OCI-LY1 (cell line): ENCODE results near the gene DTX3L.
A peak's percentile ranks its signal among the peaks of the same experiment; 100 is the strongest.

Source experiments
- H2AFZ ChIP-seq: fragments of 200-600 bp; sonication (generic), shearing (Covaris generic); 2 replicates; pipeline ENCODE4 v1.6.0; 2014; ENCODE audit warnings: antibody characterized with exemption, mild to moderate bottlenecking, low read length
- H3F3A ChIP-seq: fragments of 200-600 bp; sonication (generic), shearing (Covaris generic); 2 replicates; pipeline ENCODE4 v1.6.0; 2014; ENCODE audit warnings: mild to moderate bottlenecking, antibody characterized with exemption, low read length, moderate library complexity; ENCODE audit not compliant: insufficient read depth
- H3K27ac ChIP-seq: fragments of 200-600 bp; sonication (generic); 2 replicates; pipeline ENCODE4 v1.5.1; 2014; ENCODE audit warnings: low read length, mixed run types, mild to moderate bottlenecking, low read depth; ENCODE audit not compliant: poor library complexity, severe bottlenecking
- H3K27me3 ChIP-seq: fragments of 200-600 bp; sonication (generic); 2 replicates; pipeline ENCODE4 v1.6.0; 2014; ENCODE audit warnings: antibody characterized with exemption, mild to moderate bottlenecking, low read length, moderate library complexity; ENCODE audit not compliant: insufficient read depth
- H3K36me3 ChIP-seq: fragments of 200-600 bp; sonication (generic); 2 replicates; pipeline ENCODE4 v1.6.1; 2014; ENCODE audit warnings: mild to moderate bottlenecking, antibody characterized with exemption, low read length, moderate library complexity, mixed read lengths; ENCODE audit not compliant: insufficient read depth
- H3K4me1 ChIP-seq: fragments of 200-600 bp; sonication (generic); 2 replicates; pipeline ENCODE4 v1.5.1; 2014; ENCODE audit warnings: mild to moderate bottlenecking, low read length, moderate library complexity; ENCODE audit not compliant: insufficient read depth, severe bottlenecking
- H3K4me2 ChIP-seq: fragments of 200-600 bp; sonication (generic), shearing (Covaris generic); 2 replicates; pipeline ENCODE4 v1.6.1; 2014; ENCODE audit warnings: low read length
- H3K4me3 ChIP-seq: fragments of 200-600 bp; sonication (generic); 2 replicates; pipeline ENCODE4 v1.5.1; 2014; ENCODE audit warnings: low read length, low read depth, mild to moderate bottlenecking, mixed read lengths; ENCODE audit not compliant: poor library complexity, severe bottlenecking
- H3K79me2 ChIP-seq: fragments of 200-600 bp; shearing (Covaris generic); 2 replicates; pipeline ENCODE4 v1.6.1; 2016; ENCODE audit warnings: mixed run types, low read length, mixed read lengths; ENCODE audit not compliant: insufficient read depth
- H3K9ac ChIP-seq: fragments of 200-600 bp; sonication (generic), shearing (Covaris generic); 2 replicates; pipeline ENCODE4 v1.6.1; 2014; ENCODE audit warnings: mild to moderate bottlenecking, low read length, mixed read lengths
- H3K9me2 ChIP-seq: fragments of 200-600 bp; sonication (generic), shearing (Covaris generic); 2 replicates; pipeline ENCODE4 v1.6.1; 2014; ENCODE audit warnings: low read depth, mild to moderate bottlenecking, low read length, mixed read lengths
- H3K9me3 ChIP-seq: fragments of 200-600 bp; shearing (Covaris generic); 2 replicates; pipeline ENCODE4 v1.6.1; 2014; ENCODE audit warnings: low read length, mixed read lengths
- H4K20me1 ChIP-seq: fragments of 200-600 bp; sonication (generic), shearing (Covaris generic); 2 replicates; pipeline ENCODE4 v1.6.0; 2016; ENCODE audit warnings: mild to moderate bottlenecking, low read length; ENCODE audit not compliant: insufficient read depth
- EZH2 ChIP-seq: fragments of 200-600 bp; sonication (generic), shearing (Covaris generic); IDR thresholded peaks from 2 replicates; pipeline ENCODE4 v1.8.0; 2017; ENCODE audit warnings: borderline replicate concordance, mixed run types, mild to moderate bottlenecking, antibody characterized with exemption, low read length, moderate library complexity, mixed read lengths
- TF ChIP-seq, protein P1 (sequence below): fragments of 200-600 bp; sonication (generic), shearing (Covaris generic); IDR thresholded peaks from 2 replicates; pipeline ENCODE4 v1.5.1; 2017; ENCODE audit warnings: mild to moderate bottlenecking, antibody characterized with exemption, low read length, moderate library complexity, mixed read lengths

DTX3L gene

DNA sequence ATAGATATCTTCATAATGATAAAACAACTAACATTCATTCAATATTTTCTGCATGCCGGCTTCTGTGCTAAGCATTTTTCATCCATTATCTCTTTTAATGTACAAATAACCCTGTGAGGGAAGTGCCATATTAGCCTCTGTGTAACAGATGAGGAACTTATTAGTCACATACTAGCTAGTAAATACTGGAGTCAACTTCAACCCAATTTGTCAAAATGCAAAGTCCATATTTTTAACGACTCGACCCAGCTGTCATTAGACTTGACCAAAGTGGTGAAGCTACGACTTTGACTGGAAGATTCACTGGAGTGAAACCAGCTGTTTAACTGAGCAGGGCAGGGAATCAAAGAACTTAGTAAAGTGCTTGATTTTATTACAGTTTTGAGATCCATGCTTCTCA lies 54.9 kb downstream of the DTX3L start:
- H3K4me2 ChIP-seq: no peak overlapping the region

DNA sequence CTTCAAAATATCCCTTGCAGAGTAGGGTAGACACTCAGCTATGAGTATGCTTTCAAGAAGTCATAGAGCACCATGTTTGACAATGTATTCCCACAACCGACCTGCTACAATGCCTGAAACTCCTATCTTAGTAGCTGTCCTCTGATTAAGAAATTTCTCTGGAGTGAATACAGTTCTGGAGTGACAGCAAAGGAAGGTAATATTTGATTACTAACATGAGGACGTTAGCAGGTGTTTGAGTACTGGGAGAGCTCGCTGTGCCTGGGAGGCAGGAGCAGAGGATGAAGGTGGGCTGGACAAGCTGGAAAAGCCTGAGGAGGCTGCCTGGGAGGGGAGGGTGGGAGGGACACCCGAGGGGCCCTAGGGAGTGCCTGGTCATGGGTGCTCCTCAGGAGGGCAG lies 56.3 kb downstream of the DTX3L start:
- peaks cover 7% of the 10 kb centered on the region; the same call in 1 of the 2 replicates for H3F3A ChIP-seq
- H3K79me2 ChIP-seq: no peaks in the 10 kb centered on the region
- peak overlapping the region; percentile 94 for H3K27ac ChIP-seq
- H3K9me2 ChIP-seq: no peaks in the 10 kb centered on the region
- TF ChIP-seq EZH2: no peak
- TF ChIP-seq, protein P1, sequence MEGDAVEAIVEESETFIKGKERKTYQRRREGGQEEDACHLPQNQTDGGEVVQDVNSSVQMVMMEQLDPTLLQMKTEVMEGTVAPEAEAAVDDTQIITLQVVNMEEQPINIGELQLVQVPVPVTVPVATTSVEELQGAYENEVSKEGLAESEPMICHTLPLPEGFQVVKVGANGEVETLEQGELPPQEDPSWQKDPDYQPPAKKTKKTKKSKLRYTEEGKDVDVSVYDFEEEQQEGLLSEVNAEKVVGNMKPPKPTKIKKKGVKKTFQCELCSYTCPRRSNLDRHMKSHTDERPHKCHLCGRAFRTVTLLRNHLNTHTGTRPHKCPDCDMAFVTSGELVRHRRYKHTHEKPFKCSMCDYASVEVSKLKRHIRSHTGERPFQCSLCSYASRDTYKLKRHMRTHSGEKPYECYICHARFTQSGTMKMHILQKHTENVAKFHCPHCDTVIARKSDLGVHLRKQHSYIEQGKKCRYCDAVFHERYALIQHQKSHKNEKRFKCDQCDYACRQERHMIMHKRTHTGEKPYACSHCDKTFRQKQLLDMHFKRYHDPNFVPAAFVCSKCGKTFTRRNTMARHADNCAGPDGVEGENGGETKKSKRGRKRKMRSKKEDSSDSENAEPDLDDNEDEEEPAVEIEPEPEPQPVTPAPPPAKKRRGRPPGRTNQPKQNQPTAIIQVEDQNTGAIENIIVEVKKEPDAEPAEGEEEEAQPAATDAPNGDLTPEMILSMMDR: no peak
- no peaks in the 10 kb centered on the region for H3K36me3 ChIP-seq
- H3K27me3 ChIP-seq: no peaks in the 10 kb centered on the region
- no peaks in the 10 kb centered on the region for H3K9me3 ChIP-seq
- peaks cover 65% of the 10 kb centered on the region for H3K4me1 ChIP-seq
- H2AFZ ChIP-seq: no peak overlapping the region
- H3K4me3 ChIP-seq: no peak overlapping the region
- 0 out of 2 replicates have a peak overlapping the region, but pooled peaks have one; percentile 20 for H3K9ac ChIP-seq
- no peaks in the 10 kb centered on the region for H4K20me1 ChIP-seq
- H3K4me2 ChIP-seq: no peak overlapping the region

More for the DNA sequence above, 54.9 kb downstream of the DTX3L start:
- no peak for TF ChIP-seq EZH2
- TF ChIP-seq, protein P1: no peak
- Histone ChIP-seq H3K27me3 (no peaks in the 10 kb centered on the region), H4K20me1 (no peaks in the 10 kb centered on the region), H3K27ac (peak overlapping the region; percentile 94), H3K9ac (no peak overlapping the region), H3K4me1 (peaks cover 70% of the 10 kb centered on the region), H3K4me3 (no peak overlapping the region), H3K36me3 (no peaks in the 10 kb centered on the region), H3K79me2 (no peaks in the 10 kb centered on the region), H2AFZ (no peak overlapping the region), H3K9me3 (no peaks in the 10 kb centered on the region), H3F3A (peaks cover 7% of the 10 kb centered on the region; the same call in 1 of the 2 replicates), H3K9me2 (no peaks in the 10 kb centered on the region)

DNA sequence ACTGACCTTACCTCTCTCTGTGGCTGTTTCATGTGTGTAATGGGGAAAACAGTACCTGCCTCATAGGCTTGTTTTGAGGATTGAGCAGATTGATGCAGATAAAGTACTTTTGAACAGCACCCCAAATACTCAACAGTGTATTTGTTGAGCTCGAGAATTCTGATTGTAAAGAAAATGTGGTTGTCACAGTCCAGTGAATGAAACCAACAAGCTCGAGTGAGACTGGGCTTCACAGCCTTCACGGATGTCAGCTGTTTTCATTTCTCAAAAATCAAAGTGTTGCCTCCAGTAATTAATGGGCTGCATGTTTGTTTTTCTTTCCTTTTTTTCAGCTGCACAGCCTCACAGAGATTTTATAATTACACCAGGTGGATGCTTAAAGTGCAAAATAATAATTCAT lies 57.0 kb downstream of the DTX3L start:
- H3K4me1 ChIP-seq: peaks cover 58% of the 10 kb centered on the region
- H3K4me3 ChIP-seq: no peak overlapping the region
- H3K4me2 ChIP-seq: peak overlapping the region; percentile 16; the same call in 1 of the 2 replicates
- no peaks in the 10 kb centered on the region for H3K79me2 ChIP-seq
- no peaks in the 10 kb centered on the region for H3K9me2 ChIP-seq
- peak overlapping the region; percentile 94 for H3K27ac ChIP-seq
- H2AFZ ChIP-seq: no peak overlapping the region
- TF ChIP-seq, protein P1: no peak
- TF ChIP-seq EZH2: no peak
- no peaks in the 10 kb centered on the region for H3K27me3 ChIP-seq
- peak overlapping the region; percentile 15; the same call in 1 of the 2 replicates for H3K9ac ChIP-seq
- H3F3A ChIP-seq: peaks cover 7% of the 10 kb centered on the region; the same call in 1 of the 2 replicates
- no peaks in the 10 kb centered on the region for H3K36me3 ChIP-seq
- H4K20me1 ChIP-seq: no peaks in the 10 kb centered on the region
- H3K9me3 ChIP-seq: no peaks in the 10 kb centered on the region
